Sigmoid colon (tissue), 7 donors: ENCODE results near the gene ANXA7. TPM values are rescaled to one million over a fixed set of nuclear protein-coding genes. Genes with fewer than 3 reads are reported as not detected.

ENCODE experiments used
- DNase-seq: peaks from one replicate; pipeline ENCODE4 v3.0.0-alpha.2; 2019
- H3K27ac ChIP-seq, 4 donors: fragments of 200-600 bp; sonication (generic); one replicate each; pipeline ENCODE4 v1.5.1; 2016 to 2019; ENCODE audit warnings: mild to moderate bottlenecking in 1 of 4
- H3K27me3 ChIP-seq, 3 donors: fragments of 200-600 bp; sonication (generic); one replicate each; pipeline ENCODE4 v1.5.1; 2019; ENCODE audit warnings: mild to moderate bottlenecking in 1 of 3
- H3K36me3 ChIP-seq, 4 donors: fragments of 200-600 bp; sonication (generic); one replicate each; pipeline ENCODE4 v1.5.1; 2016 to 2019
- H3K4me1 ChIP-seq, 4 donors: fragments of 200-600 bp; sonication (generic); one replicate each; pipeline ENCODE4 v1.5.1; 2017 to 2019
- H3K4me3 ChIP-seq, 4 donors: fragments of 200-600 bp; sonication (generic); one replicate each; pipeline ENCODE4 v1.5.1; 2017 to 2019; ENCODE audit warnings: mild to moderate bottlenecking in 2 of 4, moderate library complexity in 1 of 4
- H3K9me3 ChIP-seq, 4 donors: fragments of 200-600 bp in 3 of 4; sonication (generic) in 3 of 4; one replicate each; pipeline versions ENCODE4 v1.5.1 to v1.6.1; 2013 to 2019
- EP300 ChIP-seq, 4 donors: sonication (generic); formaldehyde crosslinking; IDR thresholded peaks; one replicate each; pipeline ENCODE4 v1.6.1; 2017; ENCODE audit warnings: antibody characterized with exemption in 4 of 4
- POLR2A ChIP-seq, 2 donors: fragments of 450-650 bp; IDR thresholded peaks; one replicate each; pipeline ENCODE4 v1.6.1; 2016; ENCODE audit warnings: antibody characterized with exemption in 2 of 2, mild to moderate bottlenecking in 2 of 2, moderate library complexity in 2 of 2
- POLR2AphosphoS5 ChIP-seq, 4 donors: sonication (generic); formaldehyde crosslinking; IDR thresholded peaks; one replicate each; pipeline ENCODE4 v1.6.1; 2017; ENCODE audit warnings: antibody characterized with exemption in 4 of 4
- WGBS, 2 donors: extraction: QIAGEN DNeasy Blood & Tissue Kit; methylation state at CpG; one replicate each; pipeline ENCODE4 v1.1.7; 2013; 5-methylcytosine and 5-hydroxymethylcytosine counted together
- intact Hi-C: fragments of 100-400 bp; cut with DNase I; formaldehyde crosslinking; loops from one replicate; pipeline ENCODE4 v1.15.1; 2023
- polyA plus RNA-seq, 3 donors: library from polyadenylated mRNA; stranded (reverse); fragments of 200-250 nt; gene quantifications; one replicate each; pipeline ENCODE4 v1.2.3, GENCODE V29; 2013
- total RNA-seq, 4 donors: library from RNA; depleted of rRNA; stranded (reverse); fragments of >200 nt; gene quantifications; one replicate each; pipeline ENCODE4 v1.1.0, GENCODE V29; 2016
- TF ChIP-seq, protein P1 (sequence below), 4 experiments: fragments of 450-650 bp in 3 of 4; fragments of 200-600 bp in 1 of 4; IDR thresholded peaks; one replicate each; pipeline ENCODE4 v1.5.1; 2016 to 2019; ENCODE audit warnings: antibody characterized with exemption in 4 of 4, mild to moderate bottlenecking in 3 of 4, moderate library complexity in 2 of 4
- donor health status: healthy with polysubstance abuse.
- donor health status: Bipolar disorder and iron deficiency.
- donor health status: healthy.

Gene ANXA7
- total and polyA plus RNA-seq, 7 donors = 61.5 to 96.8 (median 74.2) TPM

DNA sequence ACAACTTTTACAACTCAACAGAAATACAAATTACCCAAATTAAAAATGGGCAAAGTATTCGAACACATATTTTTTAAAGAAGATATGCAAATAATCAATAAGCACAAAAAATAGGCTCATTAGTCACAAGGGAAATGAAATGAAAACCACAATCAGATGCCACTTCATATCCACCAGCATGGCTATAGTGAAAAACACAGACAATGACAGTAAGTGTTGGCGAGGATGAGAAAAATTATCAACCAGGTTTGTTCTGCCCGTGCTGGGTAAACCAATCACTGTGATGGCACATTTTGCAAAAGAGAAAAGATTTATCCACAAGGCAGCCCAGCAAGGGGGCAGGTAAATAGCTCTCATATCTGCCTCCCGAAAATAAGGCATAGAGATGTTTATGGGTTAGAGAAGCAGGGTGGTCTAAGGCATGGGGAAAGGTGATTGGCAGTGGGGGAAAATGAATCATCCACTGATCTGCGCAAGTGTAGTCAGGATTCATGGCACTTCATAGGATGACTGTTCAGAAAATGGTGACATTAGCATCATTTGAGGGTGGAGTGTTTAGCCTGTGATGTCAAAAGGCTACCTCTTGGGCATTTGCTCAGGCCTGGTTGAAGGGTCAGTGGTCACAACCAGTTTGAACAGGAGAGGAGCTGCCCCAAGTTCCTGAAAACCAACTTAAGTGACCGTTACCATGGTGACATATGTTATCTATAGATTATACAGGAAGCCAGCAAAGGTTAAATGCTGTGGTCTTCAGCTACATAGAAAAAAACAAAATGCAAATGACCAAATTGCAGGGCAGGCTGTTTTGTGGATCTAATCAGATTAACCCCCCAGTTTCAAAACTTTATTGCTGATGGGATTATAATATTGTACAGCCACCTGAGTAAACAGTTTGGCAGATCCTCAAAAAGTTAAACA is 47.2 kb downstream of the ANXA7 start:
- 91 to 93% methylated on average over 6 of the region's 6 CpGs for WGBS, 2 donors
- Histone ChIP-seq H3K27me3 (no peaks in the 10 kb centered on the region), H3K27ac (no peak overlapping the region), H3K4me3 (no peak overlapping the region), H3K36me3 (peaks cover 0 to 45% (median 2%) of the 10 kb centered on the region in 4 donors), H3K4me1 (no peaks in the 10 kb centered on the region), H3K9me3 (no peaks in the 10 kb centered on the region)
- TF ChIP-seq POLR2A (IDR thresholded peaks at IDR 0.05) (no peak), POLR2AphosphoS5 (IDR thresholded peaks at IDR 0.05) (no peak), EP300 (IDR thresholded peaks at IDR 0.05) (no peak)
- TF ChIP-seq, protein P1, sequence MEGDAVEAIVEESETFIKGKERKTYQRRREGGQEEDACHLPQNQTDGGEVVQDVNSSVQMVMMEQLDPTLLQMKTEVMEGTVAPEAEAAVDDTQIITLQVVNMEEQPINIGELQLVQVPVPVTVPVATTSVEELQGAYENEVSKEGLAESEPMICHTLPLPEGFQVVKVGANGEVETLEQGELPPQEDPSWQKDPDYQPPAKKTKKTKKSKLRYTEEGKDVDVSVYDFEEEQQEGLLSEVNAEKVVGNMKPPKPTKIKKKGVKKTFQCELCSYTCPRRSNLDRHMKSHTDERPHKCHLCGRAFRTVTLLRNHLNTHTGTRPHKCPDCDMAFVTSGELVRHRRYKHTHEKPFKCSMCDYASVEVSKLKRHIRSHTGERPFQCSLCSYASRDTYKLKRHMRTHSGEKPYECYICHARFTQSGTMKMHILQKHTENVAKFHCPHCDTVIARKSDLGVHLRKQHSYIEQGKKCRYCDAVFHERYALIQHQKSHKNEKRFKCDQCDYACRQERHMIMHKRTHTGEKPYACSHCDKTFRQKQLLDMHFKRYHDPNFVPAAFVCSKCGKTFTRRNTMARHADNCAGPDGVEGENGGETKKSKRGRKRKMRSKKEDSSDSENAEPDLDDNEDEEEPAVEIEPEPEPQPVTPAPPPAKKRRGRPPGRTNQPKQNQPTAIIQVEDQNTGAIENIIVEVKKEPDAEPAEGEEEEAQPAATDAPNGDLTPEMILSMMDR (IDR thresholded peaks at IDR 0.05) = no peak
- no peak for DNase-seq
- intact Hi-C loops = no loop called here

DNA sequence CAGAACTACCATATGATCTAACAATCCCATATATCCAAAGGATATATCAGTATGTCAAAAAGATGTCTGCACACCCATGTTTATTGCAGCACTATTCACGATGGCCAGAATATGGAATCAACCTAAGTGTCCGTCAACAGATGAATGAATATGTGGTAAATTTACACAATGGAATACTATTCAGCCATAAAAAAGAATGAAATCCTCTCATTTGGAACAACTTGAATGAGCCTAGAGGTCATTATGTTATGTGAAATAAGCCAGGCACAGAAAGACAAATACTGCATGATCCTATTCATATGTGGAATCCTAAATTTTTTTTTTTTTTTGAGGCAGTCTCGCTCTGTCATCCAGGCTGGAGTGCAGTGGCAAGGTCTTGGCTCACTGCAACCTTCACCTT is 48.9 kb downstream of the ANXA7 start:
- no peak for TF ChIP-seq EP300 (IDR thresholded peaks at IDR 0.05)
- TF ChIP-seq, protein P1 (IDR thresholded peaks at IDR 0.05) = no peak
- no peak for TF ChIP-seq POLR2A (IDR thresholded peaks at IDR 0.05)
- TF ChIP-seq POLR2AphosphoS5 (IDR thresholded peaks at IDR 0.05) = no peak
- Histone ChIP-seq H3K9me3 (no peaks in the 10 kb centered on the region), H3K27ac (no peak overlapping the region), H3K4me3 (no peak overlapping the region), H3K27me3 (no peaks in the 10 kb centered on the region), H3K36me3 (peaks cover 0 to 38% (median 0%) of the 10 kb centered on the region in 4 donors), H3K4me1 (no peaks in the 10 kb centered on the region)
- 95 to 98% methylated on average over 3 of the region's 3 CpGs for WGBS, 2 donors
- no peak for DNase-seq
- intact Hi-C loops = no loop called here

DNA sequence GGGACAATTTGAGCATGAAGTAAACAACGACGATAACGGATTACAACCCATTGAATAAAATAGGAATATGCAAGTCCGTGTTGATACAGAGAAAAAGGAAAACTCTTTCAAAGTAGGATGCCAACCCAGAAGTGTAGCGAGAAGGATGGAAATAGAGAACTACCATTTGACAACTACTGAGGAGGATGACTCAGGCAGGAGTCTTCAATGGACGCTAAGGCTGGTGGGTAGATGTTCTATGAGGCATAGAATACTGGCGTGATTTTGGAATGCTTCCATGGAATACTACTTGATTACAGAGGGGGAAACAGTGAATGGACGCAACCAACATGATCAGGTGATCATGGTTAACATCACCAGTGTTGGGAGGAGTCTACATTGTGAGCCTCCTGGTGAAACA is 54.4 kb downstream of the ANXA7 start:
- intact Hi-C loops = loop anchor here (5.0 kb wide), 1 partner anchor 107 kb away; the partner anchor contains the start of gene MRPS16
- Histone ChIP-seq H3K4me1 (peaks cover 0 to 14% (median 6%) of the 10 kb centered on the region in 4 donors), H3K4me3 (no peak overlapping the region), H3K27ac (no peak overlapping the region), H3K9me3 (no peaks in the 10 kb centered on the region), H3K36me3 (peaks cover 0 to 4% (median 0%) of the 10 kb centered on the region in 4 donors), H3K27me3 (no peaks in the 10 kb centered on the region)
- no peak for DNase-seq
- whole genome bisulfite sequencing, 2 donors = 66 to 83% methylated on average over 8 of the region's 8 CpGs
- TF ChIP-seq POLR2A (IDR thresholded peaks at IDR 0.05) = no peak
- TF ChIP-seq, protein P1 (IDR thresholded peaks at IDR 0.05) = no peak
- TF ChIP-seq EP300 (IDR thresholded peaks at IDR 0.05) = no peak
- TF ChIP-seq POLR2AphosphoS5 (IDR thresholded peaks at IDR 0.05) = no peak

DNA sequence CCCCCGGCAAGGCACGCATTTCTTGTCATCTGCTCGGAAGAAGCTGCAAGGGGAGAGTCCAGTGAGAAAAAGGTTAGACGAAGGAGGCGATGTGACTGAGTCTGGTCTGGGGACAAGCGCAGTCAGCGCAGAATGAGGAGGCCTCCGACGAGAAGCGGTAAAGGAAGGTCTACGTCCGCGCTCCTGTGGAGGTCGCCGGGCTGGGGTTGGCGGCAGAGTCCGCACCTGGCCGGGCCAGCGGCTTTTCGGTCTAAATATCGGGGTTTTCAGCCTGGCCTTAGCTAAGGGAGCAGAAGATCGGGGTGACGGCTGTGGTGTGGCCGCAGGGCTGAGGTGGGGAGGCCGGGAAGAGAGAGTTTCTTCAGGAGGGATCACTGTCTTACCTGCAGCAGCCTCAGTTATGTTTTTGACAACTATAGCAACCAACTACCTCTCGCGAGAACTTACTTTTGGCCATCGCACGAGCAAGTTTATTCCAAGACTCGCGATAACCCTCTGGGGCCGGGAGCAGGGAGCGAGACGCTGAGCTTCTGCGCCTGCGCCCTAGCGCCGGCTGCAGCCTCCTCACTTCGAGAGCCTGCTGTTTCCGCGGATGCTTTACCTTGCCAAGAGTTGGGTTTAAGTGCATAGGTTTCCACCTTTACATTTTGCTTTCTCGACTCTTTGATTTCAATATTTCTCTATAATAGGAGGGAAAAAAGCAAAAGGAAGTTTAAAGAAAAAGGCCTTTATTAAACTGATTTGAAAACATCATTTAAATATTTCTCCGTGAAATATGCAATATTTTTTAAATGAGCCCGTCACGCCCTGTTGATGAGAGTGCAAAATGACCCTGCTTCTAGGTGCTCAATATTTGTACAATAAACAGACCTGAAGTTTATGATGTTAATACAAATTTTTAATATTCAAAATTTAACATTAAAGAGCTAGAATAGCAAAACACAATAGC is 55.3 kb downstream of the ANXA7 start, which contains the start of gene CFAP70:
Gene CFAP70 (minus strand): TSS at position 534 of the 949 bp plus-strand sequence. CDS start 4,068 bp downstream, outside the sequence.
- peak; percentile 97 for DNase-seq
- TF ChIP-seq POLR2AphosphoS5 (IDR thresholded peaks at IDR 0.05) (peak in 3 of 4 donors; percentile 18 to 56 (median 51)), EP300 (IDR thresholded peaks at IDR 0.05) (peak in 1 of 4 donors; percentile 13), POLR2A (IDR thresholded peaks at IDR 0.05) (no peak)
- intact Hi-C loops = loop anchor here (5.0 kb wide), 1 partner anchor 106 kb away; the partner anchor contains the start of gene MRPS16
- WGBS, 2 donors = 0 to 1% methylated on average over 45 of the region's 45 CpGs
- peaks cover 0 to 14% (median 6%) of the 10 kb centered on the region in 4 donors for H3K4me1 ChIP-seq
- no peaks in the 10 kb centered on the region for H3K9me3 ChIP-seq
- no peaks in the 10 kb centered on the region for H3K27me3 ChIP-seq
- H3K4me3 ChIP-seq = peak within 1 kb of the TSS; percentile 59 to 82 (median 70)
- H3K27ac ChIP-seq = peak within 1 kb of the TSS; percentile 64 to 73 (median 70)
- no peaks in the 10 kb centered on the region for H3K36me3 ChIP-seq
